HL-60 (cell line): Measurements from ENCODE around the gene CRX.

Experiments used
- DNase-seq, 2 experiments: peaks; one replicate each; pipeline ENCODE4 v3.0.0-alpha.2; 2010 to 2020; ENCODE audit warnings: low read depth in 1 of 2, low spot score in 1 of 2
- H3K27ac ChIP-seq: fragments of 250-450 bp; sonication (Bioruptor Pico); replicated peaks from 2 replicates; pipeline ENCODE4 v1.5.1; 2020; ENCODE audit warnings: mild to moderate bottlenecking, moderate library complexity
- H3K27me3 ChIP-seq: fragments of 250-450 bp; sonication (Bioruptor Pico); 2 replicates; pipeline ENCODE4 v1.5.1; 2021; ENCODE audit warnings: mild to moderate bottlenecking, moderate library complexity; ENCODE audit not compliant: insufficient read depth, poor library complexity, severe bottlenecking
- H3K4me3 ChIP-seq: replicated peaks from 2 replicates; pipeline ENCODE4 v1.5.1; 2011; ENCODE audit warnings: mild to moderate bottlenecking, control low read depth, low read length; ENCODE audit not compliant: insufficient read depth
- GABPA ChIP-seq: IDR thresholded peaks from 2 replicates; pipeline ENCODE4 v1.6.1; 2012; ENCODE audit warnings: low read depth
- POLR2AphosphoS5 ChIP-seq: IDR thresholded peaks from 2 replicates; pipeline ENCODE4 v1.6.1; 2012; ENCODE audit warnings: low read depth
- SPI1 ChIP-seq: IDR thresholded peaks from 2 replicates; pipeline ENCODE4 v1.6.1; 2012; ENCODE audit warnings: low read depth, mild to moderate bottlenecking, borderline replicate concordance
- TF ChIP-seq, protein P1 (sequence below): IDR thresholded peaks from 2 replicates; pipeline ENCODE4 v1.6.1; 2012; ENCODE audit warnings: low read depth; ENCODE audit not compliant: insufficient replicate concordance
- TF ChIP-seq, protein P2 (sequence below): IDR thresholded peaks from one replicate; pipeline ENCODE4 v1.5.1; 2011; ENCODE audit warnings: low read length, control low read depth, inconsistent platforms; ENCODE audit not compliant: insufficient read depth

The CRX gene

DNA sequence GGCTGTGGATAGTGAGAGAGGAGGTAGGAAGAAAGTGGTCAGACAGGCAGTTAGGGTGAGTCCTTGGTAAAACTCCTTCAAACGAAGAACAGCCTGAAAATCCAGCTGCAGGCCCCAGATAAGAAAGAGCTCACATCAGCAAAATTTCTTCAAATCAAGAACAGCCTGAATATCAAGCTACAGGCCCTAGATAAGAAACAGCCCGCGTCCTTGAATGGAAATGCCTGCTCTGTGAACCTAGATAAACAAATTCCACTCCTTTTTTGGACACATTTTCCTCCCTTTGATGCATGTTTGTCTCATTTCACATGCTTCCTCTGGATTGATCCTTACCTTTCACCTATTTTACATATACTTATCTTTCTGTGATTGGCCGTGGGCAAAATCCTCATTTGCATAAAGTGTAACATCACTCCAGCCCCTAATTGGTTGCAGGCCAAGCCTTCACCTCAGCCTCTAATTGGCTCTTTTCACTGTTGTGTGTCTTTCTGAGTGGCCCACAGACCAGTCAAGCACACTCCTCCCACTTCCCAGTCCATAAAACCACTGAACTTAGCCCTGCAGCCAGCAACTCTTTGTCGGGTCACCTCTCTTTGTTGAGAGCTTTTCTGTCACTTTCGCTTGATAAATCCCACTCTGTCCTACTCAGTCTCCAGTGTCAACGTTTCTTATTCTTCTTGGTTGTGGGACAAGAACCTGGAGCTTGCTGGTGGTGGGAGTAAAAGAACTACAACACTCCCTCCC, 70.4 kb downstream of the CRX start:
- Histone ChIP-seq H3K4me3 (no peak overlapping the region), H3K27me3 (no peaks in the 10 kb centered on the region)
- DNase-seq: no peak

More for the DNA sequence above, 70.4 kb downstream of the CRX start:
- no peak for TF ChIP-seq SPI1
- no peak for TF ChIP-seq GABPA
- no peak for TF ChIP-seq POLR2AphosphoS5
- TF ChIP-seq, protein P1, sequence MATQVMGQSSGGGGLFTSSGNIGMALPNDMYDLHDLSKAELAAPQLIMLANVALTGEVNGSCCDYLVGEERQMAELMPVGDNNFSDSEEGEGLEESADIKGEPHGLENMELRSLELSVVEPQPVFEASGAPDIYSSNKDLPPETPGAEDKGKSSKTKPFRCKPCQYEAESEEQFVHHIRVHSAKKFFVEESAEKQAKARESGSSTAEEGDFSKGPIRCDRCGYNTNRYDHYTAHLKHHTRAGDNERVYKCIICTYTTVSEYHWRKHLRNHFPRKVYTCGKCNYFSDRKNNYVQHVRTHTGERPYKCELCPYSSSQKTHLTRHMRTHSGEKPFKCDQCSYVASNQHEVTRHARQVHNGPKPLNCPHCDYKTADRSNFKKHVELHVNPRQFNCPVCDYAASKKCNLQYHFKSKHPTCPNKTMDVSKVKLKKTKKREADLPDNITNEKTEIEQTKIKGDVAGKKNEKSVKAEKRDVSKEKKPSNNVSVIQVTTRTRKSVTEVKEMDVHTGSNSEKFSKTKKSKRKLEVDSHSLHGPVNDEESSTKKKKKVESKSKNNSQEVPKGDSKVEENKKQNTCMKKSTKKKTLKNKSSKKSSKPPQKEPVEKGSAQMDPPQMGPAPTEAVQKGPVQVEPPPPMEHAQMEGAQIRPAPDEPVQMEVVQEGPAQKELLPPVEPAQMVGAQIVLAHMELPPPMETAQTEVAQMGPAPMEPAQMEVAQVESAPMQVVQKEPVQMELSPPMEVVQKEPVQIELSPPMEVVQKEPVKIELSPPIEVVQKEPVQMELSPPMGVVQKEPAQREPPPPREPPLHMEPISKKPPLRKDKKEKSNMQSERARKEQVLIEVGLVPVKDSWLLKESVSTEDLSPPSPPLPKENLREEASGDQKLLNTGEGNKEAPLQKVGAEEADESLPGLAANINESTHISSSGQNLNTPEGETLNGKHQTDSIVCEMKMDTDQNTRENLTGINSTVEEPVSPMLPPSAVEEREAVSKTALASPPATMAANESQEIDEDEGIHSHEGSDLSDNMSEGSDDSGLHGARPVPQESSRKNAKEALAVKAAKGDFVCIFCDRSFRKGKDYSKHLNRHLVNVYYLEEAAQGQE: no peak
- TF ChIP-seq, protein P2, sequence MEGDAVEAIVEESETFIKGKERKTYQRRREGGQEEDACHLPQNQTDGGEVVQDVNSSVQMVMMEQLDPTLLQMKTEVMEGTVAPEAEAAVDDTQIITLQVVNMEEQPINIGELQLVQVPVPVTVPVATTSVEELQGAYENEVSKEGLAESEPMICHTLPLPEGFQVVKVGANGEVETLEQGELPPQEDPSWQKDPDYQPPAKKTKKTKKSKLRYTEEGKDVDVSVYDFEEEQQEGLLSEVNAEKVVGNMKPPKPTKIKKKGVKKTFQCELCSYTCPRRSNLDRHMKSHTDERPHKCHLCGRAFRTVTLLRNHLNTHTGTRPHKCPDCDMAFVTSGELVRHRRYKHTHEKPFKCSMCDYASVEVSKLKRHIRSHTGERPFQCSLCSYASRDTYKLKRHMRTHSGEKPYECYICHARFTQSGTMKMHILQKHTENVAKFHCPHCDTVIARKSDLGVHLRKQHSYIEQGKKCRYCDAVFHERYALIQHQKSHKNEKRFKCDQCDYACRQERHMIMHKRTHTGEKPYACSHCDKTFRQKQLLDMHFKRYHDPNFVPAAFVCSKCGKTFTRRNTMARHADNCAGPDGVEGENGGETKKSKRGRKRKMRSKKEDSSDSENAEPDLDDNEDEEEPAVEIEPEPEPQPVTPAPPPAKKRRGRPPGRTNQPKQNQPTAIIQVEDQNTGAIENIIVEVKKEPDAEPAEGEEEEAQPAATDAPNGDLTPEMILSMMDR: no peak
- no peak overlapping the region for H3K27ac ChIP-seq
